Colonic mucosa (tissue), 4 donors: ENCODE results near the gene MYBL2. TPM values are rescaled to one million over a fixed set of nuclear protein-coding genes. Genes with fewer than 3 reads are reported as not detected.
A peak's percentile ranks its signal among the peaks of the same experiment; 100 is the strongest.
"Not testable (repeated sequence)": the region's sequence is repeated elsewhere in the genome, so short reads cannot be mapped to it uniquely, and the experiment has no call there.

Experiments
- DNase-seq: peaks from one replicate; pipeline ENCODE4 v3.0.0-alpha.2; 2020
- H3K27ac ChIP-seq: fragments of 200-600 bp; one replicate; pipeline ENCODE4 v1.8.0; 2021
- H3K27me3 ChIP-seq: fragments of 200-600 bp; one replicate; pipeline ENCODE4 v1.8.0; 2021
- H3K36me3 ChIP-seq: fragments of 200-600 bp; one replicate; pipeline ENCODE4 v1.8.0; 2021
- H3K4me1 ChIP-seq: fragments of 200-600 bp; one replicate; pipeline ENCODE4 v1.8.0; 2021; ENCODE audit warnings: mild to moderate bottlenecking
- H3K4me3 ChIP-seq: fragments of 200-600 bp; one replicate; pipeline ENCODE4 v1.8.0; 2021
- H3K9ac ChIP-seq, 2 donors: one replicate each; pipeline ENCODE4 v1.7.0; 2013; ENCODE audit warnings: control low read depth in 2 of 2, low read depth in 2 of 2, low read length in 2 of 2
- H3K9me3 ChIP-seq: fragments of 200-600 bp; one replicate; pipeline ENCODE4 v1.8.0; 2021
- CTCF ChIP-seq: fragments of 200-600 bp; IDR thresholded peaks from one replicate; pipeline ENCODE4 v1.8.0; 2022; ENCODE audit warnings: antibody characterized with exemption, mild to moderate bottlenecking
- intact Hi-C: fragments of 100-400 bp; cut with DNase I; formaldehyde crosslinking; loops from one replicate; pipeline ENCODE4 v1.14.1; 2022
- total RNA-seq, 2 donors: library from RNA; stranded (reverse); fragmentation: NEBNext Ultra II Directional in 1 of 2; extraction: Animal tissue kit (Norgen Biotek cat#: 25700) in 1 of 2; gene quantifications; one replicate each; pipeline ENCODE4 v1.2.1, GENCODE V29; 2021
- donor health status: healthy.
- donor health status: DM: no; HTN: no; CAD: no.
- donor health status: DM: no; HTN: no; CAD: no.

The MYBL2 gene
- total RNA-seq, 2 donors from 2014 or later: 15.1 to 71.1 TPM

- Histone ChIP-seq H3K27ac (no peak overlapping the region), H3K9me3 (no peaks in the 10 kb centered on the region), H3K27me3 (no peaks in the 10 kb centered on the region), H3K36me3 (no peaks in the 10 kb centered on the region), H3K4me3 (no peak overlapping the region), H3K9ac (peak overlapping the region in 1 of 2 donors; percentile 24), H3K4me1 (peaks cover 5% of the 10 kb centered on the region)
- TF ChIP-seq CTCF: no peak
- intact Hi-C loops: loop anchor here (10.0 kb wide), 1 partner anchor 433 kb away; the partner anchor contains the start of gene JPH2
- no peak for DNase-seq
Measured at GRCh38 chr20:43752051-43752360, 85.1 kb downstream of the MYBL2 start.

GRCh38 chr20:43752561-43753301, 85.8 kb downstream of the MYBL2 start:
- peak; percentile 28 for DNase-seq
- intact Hi-C loops: loop anchor here (10.0 kb wide), 1 partner anchor 432 kb away; the partner anchor contains the start of gene JPH2
- Histone ChIP-seq H3K27me3 (no peaks in the 10 kb centered on the region), H3K4me1 (peaks cover 5% of the 10 kb centered on the region), H3K27ac (no peak overlapping the region), H3K36me3 (no peaks in the 10 kb centered on the region), H3K9me3 (no peaks in the 10 kb centered on the region), H3K9ac (no peak overlapping the region), H3K4me3 (no peak overlapping the region)
- TF ChIP-seq CTCF: no peak

- Histone ChIP-seq H3K9ac (no peak overlapping the region), H3K27me3 (no peaks in the 10 kb centered on the region), H3K4me3 (no peak overlapping the region), H3K4me1 (no peaks in the 10 kb centered on the region), H3K36me3 (no peaks in the 10 kb centered on the region), H3K27ac (no peak overlapping the region), H3K9me3 (no peaks in the 10 kb centered on the region)
- DNase-seq: no peak
- intact Hi-C loops: loop anchor here (10.0 kb wide), 1 partner anchor 429 kb away; the partner anchor contains the start of gene JPH2
- TF ChIP-seq CTCF: no peak
Measured at GRCh38 chr20:43755390-43755789, 88.5 kb downstream of the MYBL2 start.

GRCh38 chr20:43755851-43756250, 88.9 kb downstream of the MYBL2 start:
- Histone ChIP-seq H3K4me1 (no peaks in the 10 kb centered on the region), H3K9me3 (no peaks in the 10 kb centered on the region), H3K9ac (no peak overlapping the region), H3K36me3 (no peaks in the 10 kb centered on the region), H3K27me3 (no peaks in the 10 kb centered on the region), H3K4me3 (no peak overlapping the region), H3K27ac (no peak overlapping the region)
- DNase-seq: no peak
- intact Hi-C loops: loop anchor here (10.0 kb wide), 1 partner anchor 429 kb away; the partner anchor contains the start of gene JPH2
- no peak for TF ChIP-seq CTCF

GRCh38 chr20:43757888-43758287, 91.0 kb downstream of the MYBL2 start:
- H3K36me3 ChIP-seq, H3K9me3 ChIP-seq: not testable (repeated sequence)
- intact Hi-C loops: loop anchor here (10.0 kb wide), 1 partner anchor 427 kb away; the partner anchor contains the start of gene JPH2

More at GRCh38 chr20:43757888-43758287, 91.0 kb downstream of the MYBL2 start:
- not testable (repeated sequence) for H3K27me3 ChIP-seq, H3K27ac ChIP-seq, DNase-seq, H3K9ac ChIP-seq, H3K4me3 ChIP-seq, H3K4me1 ChIP-seq
